Body of pancreas (tissue), 4 donors: ENCODE measurements around the gene IFITM10.

Experiments used
- POLR2A ChIP-seq, 3 donors: fragments of 450-650 bp; IDR thresholded peaks; one replicate each; pipeline ENCODE4 v1.6.1; 2016; ENCODE audit warnings: antibody characterized with exemption in 3 of 3, mild to moderate bottlenecking in 2 of 3
- TF ChIP-seq, protein P1 (sequence below), 7 experiments: fragments of 450-650 bp in 4 of 7; fragments of 200-600 bp in 3 of 7; sonication (generic) in 3 of 7; IDR thresholded peaks; one replicate each; pipeline ENCODE4 v1.5.1; 2016 to 2019; ENCODE audit warnings: antibody characterized with exemption in 7 of 7

DNA sequence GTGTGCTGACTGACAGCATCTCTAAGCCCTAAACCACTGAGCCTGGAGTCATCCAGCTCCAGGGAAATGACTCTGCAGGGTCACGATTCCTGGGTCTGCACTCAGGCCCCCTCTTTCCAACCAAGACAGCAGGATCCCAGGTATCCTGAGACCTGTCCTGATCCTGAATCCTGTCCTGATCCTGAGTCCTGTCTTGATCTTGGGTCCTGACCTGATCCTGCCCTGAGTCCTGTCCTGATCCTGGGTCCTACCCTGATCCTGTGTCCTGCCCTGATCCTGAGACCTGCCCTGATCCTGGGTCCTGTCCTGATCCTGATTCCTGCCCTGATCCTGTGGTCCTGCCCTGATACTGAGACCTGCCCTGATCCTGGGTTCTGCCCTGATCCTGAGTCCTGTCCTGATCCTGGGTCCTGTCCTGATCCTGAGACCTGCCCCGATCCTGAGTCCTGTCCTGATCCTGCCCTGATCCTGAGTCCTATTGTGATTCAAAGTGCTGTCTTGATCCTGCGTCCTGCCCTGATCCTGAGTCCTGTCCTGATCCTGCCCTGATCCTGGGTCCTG, 54.8 kb downstream of the IFITM10 start:
- TF ChIP-seq, protein P1, sequence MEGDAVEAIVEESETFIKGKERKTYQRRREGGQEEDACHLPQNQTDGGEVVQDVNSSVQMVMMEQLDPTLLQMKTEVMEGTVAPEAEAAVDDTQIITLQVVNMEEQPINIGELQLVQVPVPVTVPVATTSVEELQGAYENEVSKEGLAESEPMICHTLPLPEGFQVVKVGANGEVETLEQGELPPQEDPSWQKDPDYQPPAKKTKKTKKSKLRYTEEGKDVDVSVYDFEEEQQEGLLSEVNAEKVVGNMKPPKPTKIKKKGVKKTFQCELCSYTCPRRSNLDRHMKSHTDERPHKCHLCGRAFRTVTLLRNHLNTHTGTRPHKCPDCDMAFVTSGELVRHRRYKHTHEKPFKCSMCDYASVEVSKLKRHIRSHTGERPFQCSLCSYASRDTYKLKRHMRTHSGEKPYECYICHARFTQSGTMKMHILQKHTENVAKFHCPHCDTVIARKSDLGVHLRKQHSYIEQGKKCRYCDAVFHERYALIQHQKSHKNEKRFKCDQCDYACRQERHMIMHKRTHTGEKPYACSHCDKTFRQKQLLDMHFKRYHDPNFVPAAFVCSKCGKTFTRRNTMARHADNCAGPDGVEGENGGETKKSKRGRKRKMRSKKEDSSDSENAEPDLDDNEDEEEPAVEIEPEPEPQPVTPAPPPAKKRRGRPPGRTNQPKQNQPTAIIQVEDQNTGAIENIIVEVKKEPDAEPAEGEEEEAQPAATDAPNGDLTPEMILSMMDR (IDR thresholded peaks at IDR 0.05), result no peak
- no peak for TF ChIP-seq POLR2A (IDR thresholded peaks at IDR 0.05)
